ENCODE measurements around the gene HEXA.

The HEXA gene

GRCh38 chr15:72318408-72318942 lies 57.3 kb downstream of the HEXA start:
- peak; percentile 19 for DNase-seq

GRCh38 chr15:72315706-72316370 lies 60.0 kb downstream of the HEXA start:
- DNase-seq: no peak

GRCh38 chr15:72313881-72314280 lies 61.9 kb downstream of the HEXA start:
- no peak for DNase-seq

GRCh38 chr15:72313448-72313840 lies 62.4 kb downstream of the HEXA start:
- no peak for DNase-seq

- peak; percentile 24 for DNase-seq
These were observed 63.0 kb downstream of the HEXA start for GRCh38 chr15:72312605-72313447.

- DNase-seq: no peak
These were observed 68.8 kb downstream of the HEXA start for GRCh38 chr15:72307026-72307425.

- no peak for DNase-seq
These were observed 69.5 kb downstream of the HEXA start for GRCh38 chr15:72306211-72306785.

GRCh38 chr15:72304596-72304995 lies 71.2 kb downstream of the HEXA start:
- DNase-seq: no peak

GRCh38 chr15:72302955-72303354 lies 72.9 kb downstream of the HEXA start:
- DNase-seq: no peak
